ENCODE results near the gene PLEKHM3.

- TF ChIP-seq CTCF (IDR thresholded peaks at IDR 0.05; ENCODE audit: low read depth, low read length, missing input control) (no peak), ATF3 (IDR thresholded peaks at IDR 0.05) (no peak), RAD21 (IDR thresholded peaks at IDR 0.05) (no peak), HNF4A (conservative IDR thresholded peaks at IDR 0.05) (no peak), REST (IDR thresholded peaks at IDR 0.05) (no peak), YY1 (IDR thresholded peaks at IDR 0.05) (no peak)
- TF ChIP-seq, protein P1, sequence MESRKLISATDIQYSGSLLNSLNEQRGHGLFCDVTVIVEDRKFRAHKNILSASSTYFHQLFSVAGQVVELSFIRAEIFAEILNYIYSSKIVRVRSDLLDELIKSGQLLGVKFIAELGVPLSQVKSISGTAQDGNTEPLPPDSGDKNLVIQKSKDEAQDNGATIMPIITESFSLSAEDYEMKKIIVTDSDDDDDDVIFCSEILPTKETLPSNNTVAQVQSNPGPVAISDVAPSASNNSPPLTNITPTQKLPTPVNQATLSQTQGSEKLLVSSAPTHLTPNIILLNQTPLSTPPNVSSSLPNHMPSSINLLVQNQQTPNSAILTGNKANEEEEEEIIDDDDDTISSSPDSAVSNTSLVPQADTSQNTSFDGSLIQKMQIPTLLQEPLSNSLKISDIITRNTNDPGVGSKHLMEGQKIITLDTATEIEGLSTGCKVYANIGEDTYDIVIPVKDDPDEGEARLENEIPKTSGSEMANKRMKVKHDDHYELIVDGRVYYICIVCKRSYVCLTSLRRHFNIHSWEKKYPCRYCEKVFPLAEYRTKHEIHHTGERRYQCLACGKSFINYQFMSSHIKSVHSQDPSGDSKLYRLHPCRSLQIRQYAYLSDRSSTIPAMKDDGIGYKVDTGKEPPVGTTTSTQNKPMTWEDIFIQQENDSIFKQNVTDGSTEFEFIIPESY (IDR thresholded peaks at IDR 0.05), result no peak
Measured at GRCh38 chr2:207885010-207885409, 140.3 kb downstream of the PLEKHM3 start.

Measured in liver (tissue), 3 donors.